ENCODE data around the gene SDHB.

DNA sequence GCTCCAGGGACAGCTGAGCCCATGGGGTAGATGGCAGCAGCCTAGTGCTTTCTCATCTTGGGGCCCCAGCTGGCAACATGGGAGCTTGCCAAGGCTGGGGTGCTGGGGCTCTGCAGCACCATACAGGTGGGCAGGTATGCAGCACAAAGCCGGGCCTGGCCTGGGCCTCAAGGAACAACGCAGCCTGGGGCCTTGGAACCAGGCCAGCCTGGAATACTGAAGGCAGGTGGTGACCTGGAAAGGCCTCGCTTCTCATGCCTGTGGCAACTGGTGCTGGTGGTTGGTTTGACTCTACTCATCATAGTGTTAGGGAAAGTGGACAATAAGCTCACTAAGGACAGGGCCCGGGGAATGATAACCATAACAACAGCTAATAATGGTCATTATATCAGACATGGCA is 27.0 kb upstream of the SDHB start:
- TF ChIP-seq POLR2A (IDR thresholded peaks at IDR 0.05) (no peak), EP300 (IDR thresholded peaks at IDR 0.05) (no peak)

Data from ovary (tissue), 1 donor.